ENCODE measurements around the gene TSEN15. TPM values are rescaled to one million over a fixed set of nuclear protein-coding genes. Genes with fewer than 3 reads are reported as not detected.
"Not testable (repeated sequence)": the region's sequence is repeated elsewhere in the genome, so short reads cannot be mapped to it uniquely, and the experiment has no call there.

TSEN15 gene
- total RNA-seq, 2 experiments from 2014 or later, result 44.1 to 44.3 TPM

- POLR2A ChIA-PET; H3K9me3 Mint-ChIP-seq; DNase-seq; CTCF ChIA-PET; H3K36me3 Mint-ChIP-seq; H3K27ac Mint-ChIP-seq; intact Hi-C loops (cut with micrococcal nuclease); H3K4me3 Mint-ChIP-seq: not testable (repeated sequence)
- Mint-ChIP-seq H3K4me1 (ENCODE audit: low read depth) (peaks cover 16% of the 10 kb centered on the region), H3K27me3 (peaks cover 17% of the 10 kb centered on the region)
These were observed 4.0 kb upstream of the TSEN15 start for GRCh38 chr1:184047541-184047940.

- CTCF ChIA-PET, result interaction anchor here (2.9 kb wide), 1 partner anchor 133 kb away, joined by 10 read pairs; no protein-coding TSS in a partner anchor
- POLR2A ChIA-PET, result no interaction called here
- H3K4me3 Mint-ChIP-seq, result no peak overlapping the region
These were observed 2.8 kb upstream of the TSEN15 start for GRCh38 chr1:184048561-184049240.

GRCh38 chr1:184049291-184049690 is 2.2 kb upstream of the TSEN15 start:
- no peaks in the 10 kb centered on the region for H3K9me3 Mint-ChIP-seq
- ChIA-PET POLR2A (no interaction called here), CTCF (interaction anchor here (2.9 kb wide), 1 partner anchor 134 kb away, joined by 10 read pairs; no protein-coding TSS in a partner anchor)
- intact Hi-C loops (cut with micrococcal nuclease), result no loop called here
- no peak overlapping the region for H3K27ac Mint-ChIP-seq
- no peak overlapping the region for H3K4me3 Mint-ChIP-seq
- no peak for DNase-seq
- peaks cover 6% of the 10 kb centered on the region for H3K27me3 Mint-ChIP-seq
- H3K36me3 Mint-ChIP-seq, result peaks cover 4% of the 10 kb centered on the region
- H3K4me1 Mint-ChIP-seq (ENCODE audit: low read depth), result peaks cover 28% of the 10 kb centered on the region

More at GRCh38 chr1:184048561-184049240, 2.8 kb upstream of the TSEN15 start:
- Mint-ChIP-seq H3K36me3 (no peaks in the 10 kb centered on the region), H3K9me3 (no peaks in the 10 kb centered on the region), H3K27me3 (peaks cover 6% of the 10 kb centered on the region), H3K27ac (no peak overlapping the region), H3K4me1 (ENCODE audit: low read depth) (peaks cover 23% of the 10 kb centered on the region)
- intact Hi-C loops (cut with micrococcal nuclease), result no loop called here
- DNase-seq, result no peak

- peaks cover 31% of the 10 kb centered on the region for H3K4me1 Mint-ChIP-seq (ENCODE audit: low read depth)
- DNase-seq, result no peak
- H3K4me3 Mint-ChIP-seq, result no peak overlapping the region
- peaks cover 6% of the 10 kb centered on the region for H3K27me3 Mint-ChIP-seq
- H3K27ac Mint-ChIP-seq, result no peak overlapping the region
- CTCF ChIA-PET, result interaction anchor here (1.7 to 2.9 kb wide), 3 partner anchors 134 to 394 kb away, joined by 5 to 10 read pairs (median 9); no protein-coding TSS in a partner anchor
- intact Hi-C loops (cut with micrococcal nuclease), result loop anchor here (2.0 to 10.0 kb wide), 4 partner anchors 335 to 1107 kb away; partner anchors contain the start of genes C1orf21, SWT1 and TRMT1L
- no peaks in the 10 kb centered on the region for H3K9me3 Mint-ChIP-seq
- H3K36me3 Mint-ChIP-seq, result peaks cover 7% of the 10 kb centered on the region
- POLR2A ChIA-PET, result interaction anchor here (0.6 to 2.1 kb wide), 3 partner anchors 13 to 556 kb away, joined by 3 to 14 read pairs (median 5); partner anchors contain the start of gene COLGALT2
These were observed 1.6 kb upstream of the TSEN15 start for GRCh38 chr1:184049836-184050468.

- H3K27me3 Mint-ChIP-seq, result peaks cover 6% of the 10 kb centered on the region
- no peaks in the 10 kb centered on the region for H3K9me3 Mint-ChIP-seq
- peaks cover 10% of the 10 kb centered on the region for H3K36me3 Mint-ChIP-seq
- H3K27ac Mint-ChIP-seq, result peak overlapping the region; percentile 96
- peak overlapping the region; percentile 98 for H3K4me3 Mint-ChIP-seq
- DNase-seq, result no peak
- ChIA-PET POLR2A (interaction anchor here (0.6 to 2.1 kb wide), 4 partner anchors 14 to 556 kb away, joined by 3 to 14 read pairs (median 7); partner anchors contain the start of gene COLGALT2), CTCF (interaction anchor here (1.4 to 2.9 kb wide), 4 partner anchors 12 to 395 kb away, joined by 5 to 10 read pairs (median 7); partner anchors contain the start of gene COLGALT2)
- intact Hi-C loops (cut with micrococcal nuclease), result loop anchor here (1.0 to 10.0 kb wide), 5 partner anchors 13 to 1107 kb away; partner anchors contain the start of genes C1orf21, COLGALT2, SWT1 and TRMT1L
- peaks cover 32% of the 10 kb centered on the region for H3K4me1 Mint-ChIP-seq (ENCODE audit: low read depth)
These were observed 894 bp upstream of the TSEN15 start for GRCh38 chr1:184050636-184051035.

- Mint-ChIP-seq H3K9me3 (no peaks in the 10 kb centered on the region), H3K36me3 (peaks cover 10% of the 10 kb centered on the region), H3K27me3 (peaks cover 6% of the 10 kb centered on the region), H3K27ac (peak overlapping the region; percentile 96), H3K4me3 (peak overlapping the region; percentile 98), H3K4me1 (ENCODE audit: low read depth) (peaks cover 32% of the 10 kb centered on the region)
- no peak for DNase-seq
- CTCF ChIA-PET, result interaction anchor here (1.4 to 2.9 kb wide), 5 partner anchors 13 to 395 kb away, joined by 4 to 10 read pairs (median 5); partner anchors contain the start of gene COLGALT2
- intact Hi-C loops (cut with micrococcal nuclease), result loop anchor here (1.0 to 10.0 kb wide), 5 partner anchors 14 to 1106 kb away; partner anchors contain the start of genes C1orf21, COLGALT2, SWT1 and TRMT1L
- POLR2A ChIA-PET, result interaction anchor here (0.6 to 2.1 kb wide), 6 partner anchors 9 to 1211 kb away, joined by 3 to 14 read pairs (median 4); partner anchors contain the start of gene COLGALT2
These were observed 419 bp upstream of the TSEN15 start for GRCh38 chr1:184051138-184051484.

- H3K27ac Mint-ChIP-seq, result peak overlapping the region; percentile 96
- ChIA-PET CTCF (interaction anchor here (1.6 to 2.1 kb wide), 2 partner anchors 108 to 170 kb away, joined by 4 to 5 read pairs; no protein-coding TSS in a partner anchor), POLR2A (interaction anchor here (0.7 to 2.1 kb wide), 4 partner anchors 13 to 109 kb away, joined by 3 to 14 read pairs (median 6); partner anchors contain the start of gene COLGALT2)
- no peak for DNase-seq
- peaks cover 38% of the 10 kb centered on the region for H3K4me1 Mint-ChIP-seq (ENCODE audit: low read depth)
- peak overlapping the region; percentile 98 for H3K4me3 Mint-ChIP-seq
- intact Hi-C loops (cut with micrococcal nuclease), result loop anchor here (1.0 to 10.0 kb wide), 6 partner anchors 96 to 1105 kb away; partner anchors contain the start of genes C1orf21, SWT1 and TRMT1L
- peaks cover 16% of the 10 kb centered on the region for H3K36me3 Mint-ChIP-seq
- H3K9me3 Mint-ChIP-seq, result no peaks in the 10 kb centered on the region
- peaks cover 6% of the 10 kb centered on the region for H3K27me3 Mint-ChIP-seq
These were observed 647 bp downstream of the TSEN15 start for GRCh38 chr1:184052194-184052559.

- no peak overlapping the region for H3K27ac Mint-ChIP-seq
- CTCF ChIA-PET, result interaction anchor here (1.6 kb wide), 1 partner anchor 108 kb away, joined by 4 read pairs; no protein-coding TSS in a partner anchor
- peaks cover 16% of the 10 kb centered on the region for H3K36me3 Mint-ChIP-seq
- peaks cover 5% of the 10 kb centered on the region for H3K27me3 Mint-ChIP-seq
- POLR2A ChIA-PET, result interaction anchor here (0.7 to 1.3 kb wide), 2 partner anchors 14 to 108 kb away, joined by 3 read pairs; no protein-coding TSS in a partner anchor
- H3K4me1 Mint-ChIP-seq (ENCODE audit: low read depth), result peaks cover 39% of the 10 kb centered on the region
- peak overlapping the region; percentile 98 for H3K4me3 Mint-ChIP-seq
- intact Hi-C loops (cut with micrococcal nuclease), result loop anchor here (1.0 to 10.0 kb wide), 6 partner anchors 96 to 1105 kb away; partner anchors contain the start of genes C1orf21, SWT1 and TRMT1L
- DNase-seq, result no peak
- no peaks in the 10 kb centered on the region for H3K9me3 Mint-ChIP-seq
These were observed 1.2 kb downstream of the TSEN15 start for GRCh38 chr1:184052750-184053149.

- no peak for DNase-seq
- ChIA-PET POLR2A (no interaction called here), CTCF (no interaction called here)
- intact Hi-C loops (cut with micrococcal nuclease), result loop anchor here (2.0 to 10.0 kb wide), 4 partner anchors 137 to 1103 kb away; partner anchors contain the start of genes C1orf21, SWT1 and TRMT1L
- peaks cover 18% of the 10 kb centered on the region for H3K36me3 Mint-ChIP-seq
- H3K4me3 Mint-ChIP-seq, result no peak overlapping the region
- peaks cover 42% of the 10 kb centered on the region for H3K4me1 Mint-ChIP-seq (ENCODE audit: low read depth)
- no peaks in the 10 kb centered on the region for H3K9me3 Mint-ChIP-seq
- H3K27me3 Mint-ChIP-seq, result peaks cover 5% of the 10 kb centered on the region
- H3K27ac Mint-ChIP-seq, result no peak overlapping the region
These were observed 2.4 kb downstream of the TSEN15 start for GRCh38 chr1:184053881-184054280.

GRCh38 chr1:184056921-184057555 is 5.5 kb downstream of the TSEN15 start:
- CTCF ChIA-PET, result interaction anchor here (1.4 kb wide), 1 partner anchor 100 kb away, joined by 3 read pairs; no protein-coding TSS in a partner anchor
- POLR2A ChIA-PET, result no interaction called here
- no peak for DNase-seq
- H3K36me3 Mint-ChIP-seq, result peaks cover 29% of the 10 kb centered on the region
- H3K27ac Mint-ChIP-seq, result no peak overlapping the region
- H3K9me3 Mint-ChIP-seq, result no peaks in the 10 kb centered on the region
- peaks cover 36% of the 10 kb centered on the region for H3K4me1 Mint-ChIP-seq (ENCODE audit: low read depth)
- H3K4me3 Mint-ChIP-seq, result no peak overlapping the region
- H3K27me3 Mint-ChIP-seq, result no peaks in the 10 kb centered on the region
- intact Hi-C loops (cut with micrococcal nuclease), result loop anchor here (10.0 kb wide), 1 partner anchor 328 kb away; the partner anchor contains the start of gene C1orf21

GRCh38 chr1:184059887-184060286 is 8.4 kb downstream of the TSEN15 start:
- H3K27me3 Mint-ChIP-seq, result no peaks in the 10 kb centered on the region
- H3K36me3 Mint-ChIP-seq, result peaks cover 33% of the 10 kb centered on the region
- intact Hi-C loops (cut with micrococcal nuclease), result loop anchor here (10.0 kb wide), 1 partner anchor 325 kb away; the partner anchor contains the start of gene C1orf21
- DNase-seq, result no peak
- H3K4me1 Mint-ChIP-seq (ENCODE audit: low read depth), result peaks cover 22% of the 10 kb centered on the region
- no peak overlapping the region for H3K4me3 Mint-ChIP-seq
- no peak overlapping the region for H3K27ac Mint-ChIP-seq
- ChIA-PET CTCF (interaction anchor here (1.0 kb wide), 1 partner anchor 159 kb away, joined by 3 read pairs; no protein-coding TSS in a partner anchor), POLR2A (interaction anchor here (1.0 kb wide), 1 partner anchor 9 kb away, joined by 3 read pairs; the partner anchor contains the start of gene TSEN15)
- H3K9me3 Mint-ChIP-seq, result no peaks in the 10 kb centered on the region
